Gastroesophageal sphincter (tissue), 3 donors: ENCODE measurements around the gene PTBP3.

ENCODE experiments used
- EP300 ChIP-seq: sonication (generic); formaldehyde crosslinking; IDR thresholded peaks from one replicate; pipeline ENCODE4 v1.6.1; 2017; ENCODE audit warnings: antibody characterized with exemption, mild to moderate bottlenecking
- POLR2A ChIP-seq, 2 donors: fragments of 450-650 bp; IDR thresholded peaks; one replicate each; pipeline ENCODE4 v1.6.1; 2017; ENCODE audit warnings: antibody characterized with exemption in 2 of 2, mild to moderate bottlenecking in 2 of 2, moderate library complexity in 1 of 2
- TF ChIP-seq, protein P1 (sequence below), 4 experiments: fragments of 200-600 bp in 2 of 4; fragments of 450-650 bp in 2 of 4; sonication (generic) in 1 of 4; IDR thresholded peaks; one replicate each; pipeline ENCODE4 v1.5.1; 2017 to 2019; ENCODE audit warnings: antibody characterized with exemption in 4 of 4, mild to moderate bottlenecking in 2 of 4, moderate library complexity in 2 of 4

DNA sequence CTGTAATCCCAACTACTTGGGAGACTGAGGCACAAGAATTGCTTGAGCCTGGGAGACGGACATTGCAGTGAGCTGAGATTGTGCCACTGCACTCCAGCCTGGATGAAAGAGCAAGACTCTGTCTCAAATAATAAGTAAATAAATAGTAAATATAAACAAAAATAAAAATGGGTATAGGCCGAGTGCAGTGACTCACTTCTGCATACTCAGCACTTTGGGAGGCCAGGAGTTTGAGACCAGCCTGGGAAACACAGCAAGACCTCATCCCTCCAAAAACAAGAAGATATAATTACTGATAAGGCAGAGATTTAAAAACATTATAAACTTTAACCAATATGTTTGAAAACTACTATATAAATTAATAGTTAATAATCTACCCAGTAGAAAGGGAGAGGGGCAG lies 120.5 kb downstream of the PTBP3 start:
- TF ChIP-seq, protein P1, sequence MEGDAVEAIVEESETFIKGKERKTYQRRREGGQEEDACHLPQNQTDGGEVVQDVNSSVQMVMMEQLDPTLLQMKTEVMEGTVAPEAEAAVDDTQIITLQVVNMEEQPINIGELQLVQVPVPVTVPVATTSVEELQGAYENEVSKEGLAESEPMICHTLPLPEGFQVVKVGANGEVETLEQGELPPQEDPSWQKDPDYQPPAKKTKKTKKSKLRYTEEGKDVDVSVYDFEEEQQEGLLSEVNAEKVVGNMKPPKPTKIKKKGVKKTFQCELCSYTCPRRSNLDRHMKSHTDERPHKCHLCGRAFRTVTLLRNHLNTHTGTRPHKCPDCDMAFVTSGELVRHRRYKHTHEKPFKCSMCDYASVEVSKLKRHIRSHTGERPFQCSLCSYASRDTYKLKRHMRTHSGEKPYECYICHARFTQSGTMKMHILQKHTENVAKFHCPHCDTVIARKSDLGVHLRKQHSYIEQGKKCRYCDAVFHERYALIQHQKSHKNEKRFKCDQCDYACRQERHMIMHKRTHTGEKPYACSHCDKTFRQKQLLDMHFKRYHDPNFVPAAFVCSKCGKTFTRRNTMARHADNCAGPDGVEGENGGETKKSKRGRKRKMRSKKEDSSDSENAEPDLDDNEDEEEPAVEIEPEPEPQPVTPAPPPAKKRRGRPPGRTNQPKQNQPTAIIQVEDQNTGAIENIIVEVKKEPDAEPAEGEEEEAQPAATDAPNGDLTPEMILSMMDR (IDR thresholded peaks at IDR 0.05) = no peak
- TF ChIP-seq POLR2A (IDR thresholded peaks at IDR 0.05) (no peak), EP300 (no peak)
